GM12878 (cell line): ENCODE results near the gene CNIH2. TPM values are rescaled to one million over a fixed set of nuclear protein-coding genes. Genes with fewer than 3 reads are reported as not detected.

ENCODE experiments used
- ASH2L ChIP-seq: fragments of 300-600, 200-600 bp; sonication (generic); IDR thresholded peaks from 2 replicates; pipeline ENCODE4 v1.6.1; 2017; ENCODE audit warnings: low read depth, mild to moderate bottlenecking, borderline replicate concordance
- BCL11A ChIP-seq: IDR thresholded peaks from 2 replicates; pipeline ENCODE4 v1.6.1; 2011; ENCODE audit warnings: low read depth, low read length
- BHLHE40 ChIP-seq, 2 experiments: fragments of 450-650 bp in 1 of 2; IDR thresholded peaks; 2 replicates each; pipeline ENCODE4 v1.6.1; 2011 to 2017; ENCODE audit warnings: low read depth in 2 of 2, borderline replicate concordance in 1 of 2, improper control_type of control experiment in 1 of 2, low read length in 1 of 2, mild to moderate bottlenecking in 1 of 2
- CHD4 ChIP-seq: fragments of 200-600 bp; sonication (generic); IDR thresholded peaks from 2 replicates; pipeline ENCODE4 v1.6.1; 2016; ENCODE audit warnings: mild to moderate bottlenecking
- ESRRA ChIP-seq: IDR thresholded peaks from 2 replicates; pipeline ENCODE4 v1.6.1; 2012; ENCODE audit warnings: mild to moderate bottlenecking, low read length, improper control_type of control experiment
- HDAC2 ChIP-seq: fragments of 200-600 bp; sonication (generic); IDR thresholded peaks from 2 replicates; pipeline ENCODE4 v1.6.1; 2017
- HDAC6 ChIP-seq: fragments of 200-600 bp; sonication (generic); IDR thresholded peaks from one replicate; pipeline ENCODE4 v1.8.0; 2017; ENCODE audit warnings: antibody characterized with exemption; ENCODE audit not compliant: unreplicated experiment
- SMAD5 ChIP-seq: IDR thresholded peaks from 2 replicates; pipeline ENCODE4 v1.6.1; 2016; ENCODE audit warnings: antibody characterized with exemption, low read depth
- SPI1 ChIP-seq: IDR thresholded peaks from 2 replicates; pipeline ENCODE4 v1.6.1; 2011; ENCODE audit warnings: low read depth, mild to moderate bottlenecking, low read length, moderate library complexity, borderline replicate concordance; ENCODE audit not compliant: insufficient read depth
- SREBF2 ChIP-seq: IDR thresholded peaks from 2 replicates; pipeline ENCODE4 v1.6.1; 2012; ENCODE audit warnings: mild to moderate bottlenecking, low read length
- SRF ChIP-seq, 2 experiments: IDR thresholded peaks; 2 replicates each; pipeline ENCODE4 v1.6.1; 2011; ENCODE audit warnings: low read depth in 2 of 2, low read length in 2 of 2, mild to moderate bottlenecking in 1 of 2, moderate library complexity in 1 of 2
- SUPT20H ChIP-seq: IDR thresholded peaks from 2 replicates; pipeline ENCODE4 v1.6.1; 2011; ENCODE audit warnings: low read depth, mild to moderate bottlenecking, low read length, moderate library complexity, borderline replicate concordance; ENCODE audit not compliant: control insufficient read depth
- ZNF24 ChIP-seq: fragments of 450-650 bp; IDR thresholded peaks from 2 replicates; pipeline ENCODE4 v1.6.1; 2017; ENCODE audit warnings: antibody characterized with exemption, mild to moderate bottlenecking
- polyA plus RNA-seq, 11 experiments: library from polyadenylated mRNA; depleted of rRNA in 4 of 11; unstranded in 6 of 11; stranded (reverse) in 5 of 11; fragments of >200 nt; fragmentation: Nextera tagmentation in 4 of 11; fragmentation: Illumina TruSeq in 1 of 11; extraction: Ambion mirVana in 4 of 11; extraction: Trizol in 1 of 11; gene quantifications; 1 replicate in 1 of 11; 2 replicates in 10 of 11; pipeline versions ENCODE4 v1.2.1 to v1.2.3, GENCODE V29; 2011 to 2016; ENCODE audit warnings: inconsistent platforms in 2 of 11, missing spikeins in 2 of 11, low read depth in 1 of 11
- total RNA-seq, 4 experiments: library from RNA; depleted of rRNA in 3 of 4; stranded (reverse); fragments of >200 nt in 3 of 4; fragmentation: Illumina TruSeq in 1 of 4; extraction: Trizol in 1 of 4; gene quantifications; 2 replicates each; pipeline versions ENCODE4 v1.2.1 to v1.2.3, GENCODE V29; 2013 to 2021
- TF ChIP-seq, protein P1 (sequence below): IDR thresholded peaks from 2 replicates; pipeline ENCODE4 v1.6.1; 2011; ENCODE audit warnings: mild to moderate bottlenecking, low read depth, low read length, moderate library complexity; ENCODE audit not compliant: insufficient replicate concordance
- TF ChIP-seq, protein P2 (sequence below): IDR thresholded peaks from 2 replicates; pipeline ENCODE4 v1.6.1; 2011; ENCODE audit warnings: low read depth, low read length, improper control_type of control experiment, borderline replicate concordance
- TF ChIP-seq, protein P3 (sequence below): fragments of 450-650 bp; IDR thresholded peaks from 2 replicates; pipeline ENCODE4 v1.6.1; 2014; ENCODE audit warnings: mild to moderate bottlenecking
- TF ChIP-seq, protein P4 (sequence below): IDR thresholded peaks from 2 replicates; pipeline ENCODE4 v1.6.1; 2012; ENCODE audit warnings: low read depth, low read length, improper control_type of control experiment
- TF ChIP-seq, protein P5 (sequence below): IDR thresholded peaks from 2 replicates; pipeline ENCODE4 v1.6.1; 2011; ENCODE audit warnings: borderline replicate concordance, low read depth, mild to moderate bottlenecking, moderate library complexity, mixed read lengths, low read length; ENCODE audit not compliant: insufficient read depth; ENCODE audit errors: extremely low read length
- TF ChIP-seq, protein P6 (sequence below): fragments of 450-650 bp; IDR thresholded peaks from 2 replicates; pipeline ENCODE4 v1.6.1; 2016; ENCODE audit warnings: mild to moderate bottlenecking, moderate library complexity, borderline replicate concordance

The CNIH2 gene
- total and polyA plus RNA-seq, 10 of the 15 experiments (the other 5 are each of a cell fraction or from before 2014, with no cell fraction given), result 0.07 to 1.3 (median 0.68) TPM; not detected in 2

DNA sequence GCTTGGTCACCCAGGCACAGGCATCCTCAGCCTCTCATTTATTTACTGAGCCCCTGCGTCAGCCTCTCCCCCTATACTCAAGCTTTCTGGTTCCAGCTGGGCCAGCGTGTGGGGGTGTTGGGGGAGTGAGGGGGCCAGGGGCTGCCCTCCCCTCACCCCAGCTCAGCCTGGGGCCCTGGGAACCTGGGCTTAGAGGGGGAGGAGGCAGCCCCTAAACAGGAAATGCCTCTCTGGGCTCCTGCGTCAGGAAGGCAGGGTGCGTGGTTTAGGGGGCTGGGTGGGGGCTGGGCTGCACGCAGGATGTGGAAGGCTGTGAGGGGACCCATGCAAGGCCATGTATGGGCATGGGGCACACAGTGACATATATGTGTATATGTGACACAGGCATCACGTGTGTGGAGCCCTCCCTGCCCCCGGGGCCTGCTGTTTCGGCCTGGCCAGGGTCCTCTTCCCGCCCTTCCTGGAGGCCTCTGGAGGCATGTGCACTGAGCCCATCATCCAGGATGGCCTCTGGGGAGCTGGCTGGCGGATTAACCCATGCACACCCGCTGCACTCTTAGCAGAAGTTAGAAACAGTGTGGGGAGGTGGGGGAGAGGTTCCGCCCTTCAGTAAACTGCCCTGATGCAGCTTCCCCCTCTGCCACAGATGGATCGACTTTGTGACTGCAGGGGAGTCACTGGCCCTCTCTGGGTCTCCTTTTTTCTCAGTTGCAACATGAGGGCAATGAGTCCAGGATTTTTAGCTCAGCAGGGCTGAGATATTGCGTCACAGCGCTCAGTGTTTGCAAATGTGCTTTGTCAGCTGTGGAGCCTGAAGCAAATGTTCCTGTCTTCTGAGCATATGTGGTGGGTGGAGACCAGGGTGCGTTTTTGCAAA, 40.0 kb downstream of the CNIH2 start (continued):
- TF ChIP-seq, protein P1, sequence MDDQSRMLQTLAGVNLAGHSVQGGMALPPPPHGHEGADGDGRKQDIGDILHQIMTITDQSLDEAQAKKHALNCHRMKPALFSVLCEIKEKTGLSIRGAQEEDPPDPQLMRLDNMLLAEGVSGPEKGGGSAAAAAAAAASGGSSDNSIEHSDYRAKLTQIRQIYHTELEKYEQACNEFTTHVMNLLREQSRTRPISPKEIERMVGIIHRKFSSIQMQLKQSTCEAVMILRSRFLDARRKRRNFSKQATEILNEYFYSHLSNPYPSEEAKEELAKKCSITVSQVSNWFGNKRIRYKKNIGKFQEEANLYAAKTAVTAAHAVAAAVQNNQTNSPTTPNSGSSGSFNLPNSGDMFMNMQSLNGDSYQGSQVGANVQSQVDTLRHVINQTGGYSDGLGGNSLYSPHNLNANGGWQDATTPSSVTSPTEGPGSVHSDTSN, result no peak
- peak; percentile 12 to 60; a peak in 1 of 4 replicates for TF ChIP-seq BHLHE40 (IDR thresholded peaks at IDR 0.05; ENCODE audit: borderline replicate concordance in 1 of 2, low read depth in 2 of 2, low read length in 1 of 2)
- TF ChIP-seq SRF (IDR thresholded peaks at IDR 0.05; ENCODE audit: low read depth in 2 of 2, low read length in 2 of 2), result peak; percentile 95 to 97
- TF ChIP-seq ESRRA, result no peak
- TF ChIP-seq, protein P2, sequence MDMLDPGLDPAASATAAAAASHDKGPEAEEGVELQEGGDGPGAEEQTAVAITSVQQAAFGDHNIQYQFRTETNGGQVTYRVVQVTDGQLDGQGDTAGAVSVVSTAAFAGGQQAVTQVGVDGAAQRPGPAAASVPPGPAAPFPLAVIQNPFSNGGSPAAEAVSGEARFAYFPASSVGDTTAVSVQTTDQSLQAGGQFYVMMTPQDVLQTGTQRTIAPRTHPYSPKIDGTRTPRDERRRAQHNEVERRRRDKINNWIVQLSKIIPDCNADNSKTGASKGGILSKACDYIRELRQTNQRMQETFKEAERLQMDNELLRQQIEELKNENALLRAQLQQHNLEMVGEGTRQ, result peak; percentile 7; the same call in 1 of the 2 replicates
- no peak for TF ChIP-seq ZNF24
- no peak for TF ChIP-seq SMAD5
- TF ChIP-seq, protein P3, sequence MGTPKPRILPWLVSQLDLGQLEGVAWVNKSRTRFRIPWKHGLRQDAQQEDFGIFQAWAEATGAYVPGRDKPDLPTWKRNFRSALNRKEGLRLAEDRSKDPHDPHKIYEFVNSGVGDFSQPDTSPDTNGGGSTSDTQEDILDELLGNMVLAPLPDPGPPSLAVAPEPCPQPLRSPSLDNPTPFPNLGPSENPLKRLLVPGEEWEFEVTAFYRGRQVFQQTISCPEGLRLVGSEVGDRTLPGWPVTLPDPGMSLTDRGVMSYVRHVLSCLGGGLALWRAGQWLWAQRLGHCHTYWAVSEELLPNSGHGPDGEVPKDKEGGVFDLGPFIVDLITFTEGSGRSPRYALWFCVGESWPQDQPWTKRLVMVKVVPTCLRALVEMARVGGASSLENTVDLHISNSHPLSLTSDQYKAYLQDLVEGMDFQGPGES, result no peak
- TF ChIP-seq SUPT20H, result no peak
- TF ChIP-seq, protein P4, sequence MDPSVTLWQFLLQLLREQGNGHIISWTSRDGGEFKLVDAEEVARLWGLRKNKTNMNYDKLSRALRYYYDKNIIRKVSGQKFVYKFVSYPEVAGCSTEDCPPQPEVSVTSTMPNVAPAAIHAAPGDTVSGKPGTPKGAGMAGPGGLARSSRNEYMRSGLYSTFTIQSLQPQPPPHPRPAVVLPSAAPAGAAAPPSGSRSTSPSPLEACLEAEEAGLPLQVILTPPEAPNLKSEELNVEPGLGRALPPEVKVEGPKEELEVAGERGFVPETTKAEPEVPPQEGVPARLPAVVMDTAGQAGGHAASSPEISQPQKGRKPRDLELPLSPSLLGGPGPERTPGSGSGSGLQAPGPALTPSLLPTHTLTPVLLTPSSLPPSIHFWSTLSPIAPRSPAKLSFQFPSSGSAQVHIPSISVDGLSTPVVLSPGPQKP, result no peak
- no peak for TF ChIP-seq SREBF2
- no peak for TF ChIP-seq HDAC2
- TF ChIP-seq, protein P5, sequence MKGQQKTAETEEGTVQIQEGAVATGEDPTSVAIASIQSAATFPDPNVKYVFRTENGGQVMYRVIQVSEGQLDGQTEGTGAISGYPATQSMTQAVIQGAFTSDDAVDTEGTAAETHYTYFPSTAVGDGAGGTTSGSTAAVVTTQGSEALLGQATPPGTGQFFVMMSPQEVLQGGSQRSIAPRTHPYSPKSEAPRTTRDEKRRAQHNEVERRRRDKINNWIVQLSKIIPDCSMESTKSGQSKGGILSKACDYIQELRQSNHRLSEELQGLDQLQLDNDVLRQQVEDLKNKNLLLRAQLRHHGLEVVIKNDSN, result peak; percentile 73
- TF ChIP-seq, protein P6, sequence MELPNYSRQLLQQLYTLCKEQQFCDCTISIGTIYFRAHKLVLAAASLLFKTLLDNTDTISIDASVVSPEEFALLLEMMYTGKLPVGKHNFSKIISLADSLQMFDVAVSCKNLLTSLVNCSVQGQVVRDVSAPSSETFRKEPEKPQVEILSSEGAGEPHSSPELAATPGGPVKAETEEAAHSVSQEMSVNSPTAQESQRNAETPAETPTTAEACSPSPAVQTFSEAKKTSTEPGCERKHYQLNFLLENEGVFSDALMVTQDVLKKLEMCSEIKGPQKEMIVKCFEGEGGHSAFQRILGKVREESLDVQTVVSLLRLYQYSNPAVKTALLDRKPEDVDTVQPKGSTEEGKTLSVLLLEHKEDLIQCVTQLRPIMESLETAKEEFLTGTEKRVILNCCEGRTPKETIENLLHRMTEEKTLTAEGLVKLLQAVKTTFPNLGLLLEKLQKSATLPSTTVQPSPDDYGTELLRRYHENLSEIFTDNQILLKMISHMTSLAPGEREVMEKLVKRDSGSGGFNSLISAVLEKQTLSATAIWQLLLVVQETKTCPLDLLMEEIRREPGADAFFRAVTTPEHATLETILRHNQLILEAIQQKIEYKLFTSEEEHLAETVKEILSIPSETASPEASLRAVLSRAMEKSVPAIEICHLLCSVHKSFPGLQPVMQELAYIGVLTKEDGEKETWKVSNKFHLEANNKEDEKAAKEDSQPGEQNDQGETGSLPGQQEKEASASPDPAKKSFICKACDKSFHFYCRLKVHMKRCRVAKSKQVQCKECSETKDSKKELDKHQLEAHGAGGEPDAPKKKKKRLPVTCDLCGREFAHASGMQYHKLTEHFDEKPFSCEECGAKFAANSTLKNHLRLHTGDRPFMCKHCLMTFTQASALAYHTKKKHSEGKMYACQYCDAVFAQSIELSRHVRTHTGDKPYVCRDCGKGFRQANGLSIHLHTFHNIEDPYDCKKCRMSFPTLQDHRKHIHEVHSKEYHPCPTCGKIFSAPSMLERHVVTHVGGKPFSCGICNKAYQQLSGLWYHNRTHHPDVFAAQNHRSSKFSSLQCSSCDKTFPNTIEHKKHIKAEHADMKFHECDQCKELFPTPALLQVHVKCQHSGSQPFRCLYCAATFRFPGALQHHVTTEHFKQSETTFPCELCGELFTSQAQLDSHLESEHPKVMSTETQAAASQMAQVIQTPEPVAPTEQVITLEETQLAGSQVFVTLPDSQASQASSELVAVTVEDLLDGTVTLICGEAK, result no peak
- TF ChIP-seq ASH2L, result no peak
- TF ChIP-seq HDAC6, result no peak
- TF ChIP-seq SPI1, result peak; percentile 40; the same call in 1 of the 2 replicates
- peak; percentile 13; the same call in 1 of the 2 replicates for TF ChIP-seq BCL11A
- TF ChIP-seq CHD4, result no peak
